HCT116 (cell line): ENCODE data around the gene SNX25. TPM values are rescaled to one million over a fixed set of nuclear protein-coding genes. Genes with fewer than 3 reads are reported as not detected.

Experiments used
- ATAC-seq: fragments of 200-7000 bp; cut with Tn5 transposase; 2 replicates; pipeline ENCODE4 v1.9.1; 2020; ENCODE audit warnings: mild to moderate bottlenecking, moderate library complexity
- BruUV-seq: library from RNA; stranded (reverse); fragments of 400-500 nt; replicated peaks from 2 replicates; lab custom pipeline; 2021; lab: Mats Ljungman, UMichigan
- CTCF ChIA-PET: fragments of 300-600 bp; sonication (Branson Sonifier 250); formaldehyde crosslinking; loops from one replicate; lab custom pipeline; 2021; ENCODE audit warnings: antibody characterized with exemption; lab: Charles Lee
- POLR2A ChIA-PET: fragments of 300-600, 350-600 bp; sonication (Branson Sonifier 250); formaldehyde crosslinking; loops from one replicate; lab custom pipeline; 2021; ENCODE audit warnings: antibody characterized with exemption; lab: Charles Lee
- RAD21 ChIA-PET, 2 experiments: fragments of 300-600 bp; sonication (Branson Sonifier 250); formaldehyde crosslinking; loops; one replicate each; lab custom pipeline; 2023; ENCODE audit warnings: low total read pairs in 2 of 2; ENCODE audit not compliant: uncharacterized antibody in 2 of 2, unreplicated experiment in 2 of 2, low non-redundant PET in 1 of 2; lab: Charles Lee
- DNase-seq: peaks from one replicate; pipeline ENCODE4 v3.0.0-alpha.2; 2010; ENCODE audit warnings: low read depth, low spot score
- H2AFZ ChIP-seq: fragments of 200-600 bp; shearing (Covaris generic), sonication (generic); 2 replicates; pipeline ENCODE4 v1.6.1; 2017; ENCODE audit warnings: low read depth, mixed run types, mixed read lengths, antibody characterized with exemption, low read length; ENCODE audit not compliant: poor library complexity, severe bottlenecking
- H3K27ac ChIP-seq: 2 replicates; pipeline ENCODE4 v1.5.1; 2012; ENCODE audit warnings: low read depth, low read length
- H3K27me3 ChIP-seq: fragments of 200-600 bp; sonication (generic); 2 replicates; pipeline ENCODE4 v1.6.1; 2016; ENCODE audit warnings: mixed run types, low read length, mixed read lengths; ENCODE audit not compliant: insufficient read depth
- H3K36me3 ChIP-seq, 2 experiments: fragments of 200-500 bp in 1 of 2; fragments of 200-600 bp in 1 of 2; sonication (Bioruptor generic) in 1 of 2; sonication (generic) in 1 of 2; 2 replicates each; pipeline versions ENCODE4 v1.5.1 to v1.6.1; 2014 to 2016; ENCODE audit warnings: low read length in 2 of 2, inconsistent platforms in 1 of 2, mixed read lengths in 1 of 2, mixed run types in 1 of 2; ENCODE audit not compliant: insufficient read depth in 2 of 2, control insufficient read depth in 1 of 2
- H3K4me1 ChIP-seq, 2 experiments: fragments of 200-600 bp in 1 of 2; sonication (generic) in 1 of 2; 2 replicates each; pipeline versions ENCODE4 v1.5.1 to v1.6.1; 2012 to 2017; ENCODE audit warnings: low read length in 2 of 2, inconsistent platforms in 1 of 2, mild to moderate bottlenecking in 1 of 2, mixed read lengths in 1 of 2, mixed run types in 1 of 2, moderate library complexity in 1 of 2; ENCODE audit not compliant: insufficient read depth in 2 of 2, control insufficient read depth in 1 of 2
- H3K4me2 ChIP-seq: fragments of 200-600 bp; sonication (generic); 2 replicates; pipeline ENCODE4 v1.6.1; 2017; ENCODE audit warnings: mixed run types, low read length, mixed read lengths
- H3K4me3 ChIP-seq, 2 experiments: fragments of 200-600 bp in 1 of 2; sonication (generic) in 1 of 2; replicated peaks in 1 of 2; 2 replicates each; pipeline ENCODE4 v1.5.1; 2011 to 2016; ENCODE audit warnings: low read length in 2 of 2, control low read depth in 1 of 2, low read depth in 1 of 2, mild to moderate bottlenecking in 1 of 2, mixed read lengths in 1 of 2, mixed run types in 1 of 2
- H3K79me2 ChIP-seq: fragments of 200-600 bp; sonication (generic); 2 replicates; pipeline ENCODE4 v1.6.1; 2017; ENCODE audit warnings: mild to moderate bottlenecking, mixed run types, low read length, moderate library complexity, mixed read lengths; ENCODE audit not compliant: insufficient read depth
- H3K9ac ChIP-seq: fragments of 200-600 bp; sonication (generic); 2 replicates; pipeline ENCODE4 v1.6.1; 2016; ENCODE audit warnings: low read length, mixed read lengths
- H3K9me2 ChIP-seq: fragments of 200-600 bp; sonication (generic), shearing (Covaris generic); 2 replicates; pipeline ENCODE4 v1.6.1; 2017; ENCODE audit warnings: mixed run types, mild to moderate bottlenecking, moderate library complexity; ENCODE audit not compliant: insufficient read depth
- H3K9me3 ChIP-seq, 2 experiments: fragments of 200-500 bp in 1 of 2; fragments of 200-600 bp in 1 of 2; sonication (Bioruptor generic) in 1 of 2; sonication (generic) in 1 of 2; 2 replicates each; pipeline ENCODE4 v1.6.1; 2014 to 2017; ENCODE audit warnings: low read length in 2 of 2, mixed read lengths in 2 of 2, inconsistent platforms in 1 of 2, low read depth in 1 of 2, mild to moderate bottlenecking in 1 of 2, mixed run types in 1 of 2, moderate library complexity in 1 of 2; ENCODE audit not compliant: control insufficient read depth in 1 of 2, insufficient read depth in 1 of 2
- H4K20me1 ChIP-seq: fragments of 200-600 bp; sonication (generic), shearing (Covaris generic); 2 replicates; pipeline ENCODE4 v1.6.1; 2017; ENCODE audit warnings: mixed run types, mild to moderate bottlenecking, moderate library complexity; ENCODE audit not compliant: insufficient read depth
- CEBPB ChIP-seq: IDR thresholded peaks from 2 replicates; pipeline ENCODE4 v1.6.1; 2012; ENCODE audit warnings: low read depth
- ELF1 ChIP-seq: IDR thresholded peaks from 2 replicates; pipeline ENCODE4 v1.6.1; 2012; ENCODE audit warnings: low read depth, borderline replicate concordance
- EZH2 ChIP-seq: fragments of 200-600 bp; sonication (generic); IDR thresholded peaks from 2 replicates; pipeline ENCODE4 v1.6.1; 2017; ENCODE audit warnings: antibody characterized with exemption, mixed run types
- EZH2phosphoT487 ChIP-seq: fragments of 200-600 bp; IDR thresholded peaks from 2 replicates; pipeline ENCODE4 v1.6.1; 2018; ENCODE audit warnings: antibody characterized with exemption, borderline replicate concordance
- JUND ChIP-seq: IDR thresholded peaks from 2 replicates; pipeline ENCODE4 v1.6.1; 2012
- RAD21 ChIP-seq: IDR thresholded peaks from 2 replicates; pipeline ENCODE4 v1.6.1; 2012; ENCODE audit warnings: low read depth, mild to moderate bottlenecking
- REST ChIP-seq: IDR thresholded peaks from 2 replicates; pipeline ENCODE4 v1.6.1; 2012; ENCODE audit warnings: low read depth
- SP1 ChIP-seq: IDR thresholded peaks from 2 replicates; pipeline ENCODE4 v1.6.1; 2012; ENCODE audit warnings: low read depth
- intact Hi-C: fragments of 100-400 bp; cut with micrococcal nuclease; formaldehyde crosslinking; loops from 2 replicates; pipeline ENCODE4 v1.10.0; 2022
- total RNA-seq: library from RNA; stranded (reverse); gene quantifications from one replicate; pipeline ENCODE4 v1.2.1, GENCODE V29; 2021; ENCODE audit not compliant: unreplicated experiment

The SNX25 gene
- total RNA-seq, 1 experiment from 2014 or later: 20.9 TPM

DNA sequence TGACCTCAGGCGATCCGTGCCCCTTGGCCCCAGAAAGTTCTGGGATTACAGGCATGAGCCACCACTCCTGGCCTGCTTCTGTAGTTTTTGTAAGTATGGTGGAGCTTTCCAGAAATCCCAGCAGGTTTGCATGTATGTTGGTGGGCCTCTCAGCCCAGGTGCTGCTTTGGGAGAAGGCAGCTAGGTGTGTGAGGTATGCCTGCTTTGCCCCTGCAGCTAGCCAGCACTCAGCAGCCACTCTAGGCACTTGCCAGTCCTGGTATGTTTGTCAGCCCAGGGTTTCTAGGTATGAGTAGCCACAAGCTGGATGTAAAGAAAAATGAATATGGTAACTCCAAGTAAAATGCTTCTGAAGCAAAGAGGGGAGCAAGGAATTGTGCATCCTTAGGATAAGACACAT is 8.9 kb downstream of the SNX25 start:
- Histone ChIP-seq H3K4me2 (no peak overlapping the region), H2AFZ (no peak overlapping the region), H3K79me2 (peaks cover 59% of the 10 kb centered on the region), H3K27ac (no peak overlapping the region), H3K9me3 (no peaks in the 10 kb centered on the region), H3K9ac (no peak overlapping the region)
- CTCF ChIA-PET: no interaction called here
- ATAC-seq: no peak
- TF ChIP-seq EZH2: no peak
- TF ChIP-seq JUND: no peak
- TF ChIP-seq, all 23 proteins: peak for 0
- Histone ChIP-seq H3K36me3 (no peaks in the 10 kb centered on the region), H3K9me2 (no peaks in the 10 kb centered on the region), H4K20me1 (no peaks in the 10 kb centered on the region), H3K4me3 (no peak overlapping the region), H3K27me3 (no peaks in the 10 kb centered on the region), H3K4me1 (peaks cover 9 to 21% of the 10 kb centered on the region in 2 experiments)
- intact Hi-C loops: no loop called here
- BruUV-seq: no TSS peak
- ChIA-PET POLR2A (no interaction called here), RAD21 (no interaction called here)
- no peak for DNase-seq

DNA sequence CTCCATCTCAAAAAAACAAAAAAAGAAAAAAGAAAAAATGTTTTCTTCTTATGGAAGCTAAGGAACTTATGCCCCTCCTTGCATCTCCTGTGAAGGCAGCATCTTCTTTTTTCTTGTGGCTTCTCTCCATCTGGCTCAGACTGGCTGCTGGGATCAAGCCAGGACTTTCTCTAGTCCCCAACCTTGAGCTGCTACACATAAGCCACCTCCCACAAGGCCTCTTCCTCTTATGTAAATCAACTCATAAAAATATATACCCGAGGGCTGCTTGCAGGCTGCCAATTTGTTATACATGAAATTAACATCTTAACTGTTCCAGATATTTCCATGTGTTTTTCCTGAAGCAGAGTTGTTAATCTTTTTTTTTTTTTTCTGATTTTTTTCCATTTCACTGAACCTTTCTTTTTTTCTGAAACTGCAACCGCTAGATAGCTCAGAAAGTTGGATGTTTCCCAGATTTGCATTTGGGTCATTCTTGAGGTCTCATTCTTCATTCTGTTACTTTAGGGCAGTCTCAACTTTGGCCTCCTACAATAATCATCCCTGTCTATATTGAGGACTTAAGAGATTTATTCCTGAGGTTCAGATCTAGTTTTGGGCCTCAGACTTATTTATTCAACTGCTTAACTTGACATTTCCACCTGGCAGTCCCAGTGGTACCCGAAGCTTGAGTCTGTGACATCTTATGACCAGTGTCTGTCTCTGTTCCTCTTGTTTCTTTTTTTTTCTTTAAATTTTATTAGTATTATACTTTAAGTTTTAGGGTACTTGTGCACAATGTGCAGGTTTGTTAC is 10.3 kb downstream of the SNX25 start:
- no peak overlapping the region for H3K9ac ChIP-seq
- ChIA-PET CTCF (no interaction called here), POLR2A (no interaction called here), RAD21 (no interaction called here)
- no peaks in the 10 kb centered on the region for H3K9me3 ChIP-seq
- no peak overlapping the region for H3K4me3 ChIP-seq
- no peaks in the 10 kb centered on the region for H3K27me3 ChIP-seq
- no peak overlapping the region for H3K4me2 ChIP-seq
- H3K9me2 ChIP-seq: no peaks in the 10 kb centered on the region
- no peak overlapping the region for H3K27ac ChIP-seq
- DNase-seq (no peak), ATAC-seq (no peak)
- no TSS peak for BruUV-seq
- peaks cover 9 to 21% of the 10 kb centered on the region in 2 experiments for H3K4me1 ChIP-seq
- intact Hi-C loops: no loop called here
- H4K20me1 ChIP-seq: no peaks in the 10 kb centered on the region
- TF ChIP-seq EZH2phosphoT487 (no peak), ELF1 (no peak), RAD21 (no peak), CEBPB (no peak), SP1 (no peak), EZH2 (no peak), REST (no peak)
- H2AFZ ChIP-seq: no peak overlapping the region
- H3K79me2 ChIP-seq: peaks cover 51% of the 10 kb centered on the region
- no peaks in the 10 kb centered on the region for H3K36me3 ChIP-seq
